Esophagus muscularis mucosa (tissue), 4 donors: Measurements from ENCODE around the gene NAT9. TPM values are rescaled to one million over a fixed set of nuclear protein-coding genes. Genes with fewer than 3 reads are reported as not detected.

ENCODE experiments used
- DNase-seq: peaks from one replicate; pipeline ENCODE4 v3.0.0-alpha.2; 2017; ENCODE audit errors: extremely low spot score
- H3K27ac ChIP-seq, 4 donors: fragments of 200-600 bp; sonication (generic); replicated peaks in 1 of 4; 1 replicate in 3 of 4; 2 replicates in 1 of 4; pipeline ENCODE4 v1.5.1; 2016 to 2019; ENCODE audit warnings: mild to moderate bottlenecking in 1 of 4
- H3K27me3 ChIP-seq, 4 donors: fragments of 200-600 bp; sonication (generic); one replicate each; pipeline versions ENCODE4 v1.5.1 to v1.6.0; 2016 to 2019
- H3K36me3 ChIP-seq, 4 donors: fragments of 200-600 bp; sonication (generic); one replicate each; pipeline ENCODE4 v1.5.1; 2016 to 2019
- H3K4me1 ChIP-seq, 4 donors: fragments of 200-600 bp; sonication (generic); one replicate each; pipeline ENCODE4 v1.5.1; 2016 to 2019
- H3K4me3 ChIP-seq, 4 donors: fragments of 200-600 bp; sonication (generic); 1 replicate in 2 of 4; 2 replicates in 2 of 4; pipeline ENCODE4 v1.5.1; 2016 to 2019; ENCODE audit warnings: mild to moderate bottlenecking in 4 of 4, moderate library complexity in 1 of 4
- H3K9me3 ChIP-seq, 4 donors: fragments of 200-600 bp; sonication (generic); 1 replicate in 3 of 4; 2 replicates in 1 of 4; pipeline ENCODE4 v1.5.1; 2016 to 2019
- EP300 ChIP-seq: sonication (generic); formaldehyde crosslinking; IDR thresholded peaks from one replicate; pipeline ENCODE4 v1.6.1; 2017; ENCODE audit warnings: antibody characterized with exemption
- POLR2A ChIP-seq: fragments of 450-650 bp; IDR thresholded peaks from one replicate; pipeline ENCODE4 v1.6.1; 2017; ENCODE audit warnings: antibody characterized with exemption, moderate library complexity, mild to moderate bottlenecking, low read depth
- POLR2AphosphoS5 ChIP-seq, 2 donors: sonication (generic); formaldehyde crosslinking; IDR thresholded peaks; one replicate each; pipeline ENCODE4 v1.6.1; 2017; ENCODE audit warnings: antibody characterized with exemption in 2 of 2
- WGBS: methylation state at CpG from one replicate; pipeline ENCODE4 v1.1.5; 2018; 5-methylcytosine and 5-hydroxymethylcytosine counted together
- intact Hi-C: fragments of 100-400 bp; cut with DNase I; formaldehyde crosslinking; loops from one replicate; pipeline ENCODE4 v1.15.1; 2023
- total RNA-seq, 4 donors: library from RNA; depleted of rRNA; stranded (reverse); fragments of >200 nt; gene quantifications; one replicate each; pipeline versions ENCODE4 v1.1.0 to v1.2.1, GENCODE V29; 2016
- TF ChIP-seq, protein P1 (sequence below), 3 experiments: fragments of 200-600 bp in 2 of 3; fragments of 450-650 bp in 1 of 3; sonication (generic) in 2 of 3; IDR thresholded peaks; one replicate each; pipeline ENCODE4 v1.5.1; 2017 to 2019; ENCODE audit warnings: antibody characterized with exemption in 3 of 3, mild to moderate bottlenecking in 2 of 3, moderate library complexity in 1 of 3

Gene NAT9
- total RNA-seq, 4 donors from 2014 or later, result 10.4 to 22.4 (median 17.7) TPM

DNA sequence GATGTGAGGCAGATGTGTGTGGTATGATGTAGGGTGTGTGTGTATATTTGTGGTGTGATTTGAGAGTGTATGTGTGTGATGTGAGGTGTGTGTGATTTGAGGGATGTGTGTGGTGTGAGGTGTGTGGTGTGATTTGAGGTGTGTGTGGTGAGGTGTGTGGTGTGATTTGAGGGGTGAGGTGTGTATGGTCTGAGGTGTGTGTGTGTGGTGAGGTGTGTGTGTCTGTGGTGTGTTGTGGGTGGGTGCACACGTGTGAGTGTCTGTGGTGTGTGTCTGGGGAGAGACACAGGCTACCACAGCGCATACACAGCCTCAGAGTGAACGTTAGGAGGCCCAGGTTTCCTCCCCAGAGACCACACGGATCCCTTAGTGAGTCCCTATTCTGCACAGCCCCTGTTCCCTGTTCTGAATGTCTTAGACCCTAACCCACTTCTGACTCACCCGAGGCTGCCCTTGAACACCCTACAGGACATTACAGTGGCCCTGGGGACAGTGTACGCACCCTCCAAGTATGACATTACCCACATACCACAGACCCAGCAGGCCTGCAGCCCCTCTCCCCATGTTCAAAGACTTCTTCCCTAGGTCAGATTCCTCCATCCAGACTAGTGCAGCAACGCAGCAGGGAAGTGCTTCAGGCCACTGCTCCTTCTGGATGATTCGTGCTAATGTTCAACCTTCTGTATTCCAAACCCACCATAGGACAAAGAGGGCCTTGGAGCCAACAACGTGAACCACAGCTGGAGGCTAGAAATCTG, 42.6 kb downstream of the NAT9 start:
- peaks cover 0 to 76% (median 25%) of the 10 kb centered on the region in 4 donors for H3K27me3 ChIP-seq
- H3K4me1 ChIP-seq, result peaks cover 14 to 26% (median 23%) of the 10 kb centered on the region in 4 donors
- no peaks in the 10 kb centered on the region for H3K9me3 ChIP-seq
- 62% methylated on average over 8 of the region's 9 CpGs for WGBS
- no peak for DNase-seq
- H3K36me3 ChIP-seq, result no peaks in the 10 kb centered on the region
- intact Hi-C loops, result no loop called here
- no peak overlapping the region for H3K4me3 ChIP-seq
- TF ChIP-seq, protein P1, sequence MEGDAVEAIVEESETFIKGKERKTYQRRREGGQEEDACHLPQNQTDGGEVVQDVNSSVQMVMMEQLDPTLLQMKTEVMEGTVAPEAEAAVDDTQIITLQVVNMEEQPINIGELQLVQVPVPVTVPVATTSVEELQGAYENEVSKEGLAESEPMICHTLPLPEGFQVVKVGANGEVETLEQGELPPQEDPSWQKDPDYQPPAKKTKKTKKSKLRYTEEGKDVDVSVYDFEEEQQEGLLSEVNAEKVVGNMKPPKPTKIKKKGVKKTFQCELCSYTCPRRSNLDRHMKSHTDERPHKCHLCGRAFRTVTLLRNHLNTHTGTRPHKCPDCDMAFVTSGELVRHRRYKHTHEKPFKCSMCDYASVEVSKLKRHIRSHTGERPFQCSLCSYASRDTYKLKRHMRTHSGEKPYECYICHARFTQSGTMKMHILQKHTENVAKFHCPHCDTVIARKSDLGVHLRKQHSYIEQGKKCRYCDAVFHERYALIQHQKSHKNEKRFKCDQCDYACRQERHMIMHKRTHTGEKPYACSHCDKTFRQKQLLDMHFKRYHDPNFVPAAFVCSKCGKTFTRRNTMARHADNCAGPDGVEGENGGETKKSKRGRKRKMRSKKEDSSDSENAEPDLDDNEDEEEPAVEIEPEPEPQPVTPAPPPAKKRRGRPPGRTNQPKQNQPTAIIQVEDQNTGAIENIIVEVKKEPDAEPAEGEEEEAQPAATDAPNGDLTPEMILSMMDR (IDR thresholded peaks at IDR 0.05), result no peak
- TF ChIP-seq EP300, result no peak
- no peak for TF ChIP-seq POLR2A
- no peak for TF ChIP-seq POLR2AphosphoS5 (IDR thresholded peaks at IDR 0.05)
- H3K27ac ChIP-seq, result no peak overlapping the region

DNA sequence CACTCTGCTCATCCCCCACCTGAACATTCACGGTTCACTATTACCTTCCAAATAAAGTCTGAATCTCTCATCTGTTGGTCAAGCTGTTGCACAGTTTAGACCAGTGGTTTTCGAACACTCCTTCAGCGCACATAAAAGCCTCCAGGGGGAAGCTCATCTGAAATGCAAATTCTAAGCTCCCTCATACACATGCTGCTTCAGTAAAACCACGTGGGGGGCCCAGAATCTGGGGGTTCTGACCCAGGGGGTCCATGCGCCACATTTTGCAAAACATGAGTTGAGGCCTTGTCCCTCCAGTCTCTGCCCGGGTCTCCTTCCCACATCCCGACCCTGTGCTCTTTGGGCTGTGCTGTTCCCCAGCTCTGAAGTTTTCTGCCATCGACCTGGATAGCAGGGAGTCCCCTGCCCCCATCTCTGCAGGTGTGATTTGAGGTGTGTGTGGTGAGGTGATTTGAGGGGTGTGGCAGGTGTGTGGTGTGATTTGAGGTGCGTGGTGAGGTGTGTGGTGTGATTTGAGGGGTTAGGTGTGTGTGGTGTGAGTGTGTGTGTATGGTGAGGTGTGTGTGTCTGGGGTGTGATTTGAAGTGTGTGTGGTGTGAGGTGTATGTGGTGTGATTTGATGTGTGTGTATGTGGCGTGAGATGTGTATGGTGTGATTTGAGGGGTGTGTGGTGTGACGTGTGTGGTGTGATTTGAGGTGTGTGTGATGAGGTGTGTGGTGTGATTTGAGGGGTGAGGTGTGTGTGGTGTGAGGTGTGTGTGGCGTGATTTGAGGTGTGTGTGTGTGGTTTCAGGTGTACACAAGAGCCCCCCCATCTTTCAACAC, 43.9 kb downstream of the NAT9 start:
- Histone ChIP-seq H3K36me3 (no peaks in the 10 kb centered on the region), H3K27me3 (peaks cover 0 to 65% (median 13%) of the 10 kb centered on the region in 4 donors), H3K4me3 (no peak overlapping the region), H3K9me3 (no peaks in the 10 kb centered on the region), H3K27ac (no peak overlapping the region), H3K4me1 (peaks cover 6 to 13% (median 11%) of the 10 kb centered on the region in 4 donors)
- DNase-seq, result no peak
- intact Hi-C loops, result no loop called here
- 76% methylated on average over 12 of the region's 12 CpGs for WGBS
- TF ChIP-seq, protein P1 (IDR thresholded peaks at IDR 0.05), result no peak
- no peak for TF ChIP-seq EP300
- TF ChIP-seq POLR2AphosphoS5 (IDR thresholded peaks at IDR 0.05), result no peak

DNA sequence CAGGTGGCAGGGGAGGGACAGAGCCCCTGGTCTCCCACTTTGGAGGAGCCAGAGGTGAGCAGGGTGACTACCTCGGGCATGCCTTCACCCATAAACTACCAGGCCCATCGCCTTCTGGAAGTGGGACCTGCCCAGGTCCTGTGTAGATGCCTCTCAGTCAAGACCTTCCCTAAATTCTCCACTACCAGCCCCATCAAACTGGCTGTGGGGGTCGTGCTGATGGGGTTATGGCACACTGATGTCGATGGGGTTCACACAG, 44.9 kb downstream of the NAT9 start:
- H3K4me3 ChIP-seq, result no peak overlapping the region
- 61% methylated on average over 2 of the region's 4 CpGs for WGBS
- H3K9me3 ChIP-seq, result no peaks in the 10 kb centered on the region
- H3K4me1 ChIP-seq, result peaks cover 0 to 3% (median 2%) of the 10 kb centered on the region in 4 donors
- no peak for TF ChIP-seq POLR2A
- H3K27me3 ChIP-seq, result peaks cover 0 to 56% (median 6%) of the 10 kb centered on the region in 4 donors
- H3K27ac ChIP-seq, result no peak overlapping the region
- DNase-seq, result no peak
- no peaks in the 10 kb centered on the region for H3K36me3 ChIP-seq
- intact Hi-C loops, result no loop called here

DNA sequence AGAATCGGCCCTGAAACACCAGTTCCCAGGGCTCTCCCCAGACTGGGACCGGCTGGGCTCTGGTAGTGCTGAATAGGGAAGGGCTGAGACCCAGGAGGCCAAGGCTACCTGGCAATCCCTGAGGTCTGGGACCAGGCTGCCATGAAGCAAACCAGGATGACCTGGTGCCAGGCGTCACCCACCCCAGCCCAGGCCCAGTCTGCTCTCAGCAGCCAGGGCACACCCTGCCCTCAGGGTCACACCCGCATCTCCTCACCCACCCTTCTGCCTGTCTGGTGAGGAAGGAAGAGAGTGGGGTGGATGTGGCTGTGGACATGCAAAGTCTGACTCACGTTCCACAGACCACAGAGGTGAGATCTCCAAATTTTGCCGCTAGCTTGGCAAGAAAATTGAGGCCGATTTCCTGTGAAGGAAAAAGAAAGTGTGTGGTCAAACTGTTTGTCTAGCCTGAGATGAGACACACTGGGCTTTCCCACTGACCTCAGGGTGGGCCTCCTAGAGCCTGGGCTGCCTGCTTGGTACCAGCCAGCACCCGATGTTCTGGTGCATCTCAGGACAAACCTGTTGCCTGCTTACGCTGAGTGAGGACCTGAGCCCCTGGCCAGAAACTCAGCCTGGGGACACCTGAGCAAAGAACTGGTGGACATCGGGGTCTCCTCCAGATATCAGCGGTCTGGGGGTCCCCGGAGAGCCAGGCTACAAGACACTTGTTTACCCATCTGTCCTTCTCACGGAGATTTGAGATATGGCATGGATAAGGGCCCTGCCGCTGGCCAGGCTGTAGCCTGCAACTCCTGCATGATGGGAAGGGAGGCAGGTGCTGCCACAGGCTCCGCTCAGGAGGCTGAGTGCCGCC, 45.4 kb downstream of the NAT9 start:
- Histone ChIP-seq H3K4me1 (no peaks in the 10 kb centered on the region), H3K27me3 (peaks cover 0 to 51% (median 6%) of the 10 kb centered on the region in 4 donors), H3K36me3 (no peaks in the 10 kb centered on the region), H3K4me3 (no peak overlapping the region), H3K9me3 (no peaks in the 10 kb centered on the region), H3K27ac (no peak overlapping the region)
- whole genome bisulfite sequencing, result 78% methylated on average over 11 of the region's 16 CpGs
- no peak for TF ChIP-seq POLR2A
- no peak for TF ChIP-seq EP300
- no peak for TF ChIP-seq POLR2AphosphoS5 (IDR thresholded peaks at IDR 0.05)
- TF ChIP-seq, protein P1 (IDR thresholded peaks at IDR 0.05), result no peak
- intact Hi-C loops, result no loop called here
- no peak for DNase-seq

DNA sequence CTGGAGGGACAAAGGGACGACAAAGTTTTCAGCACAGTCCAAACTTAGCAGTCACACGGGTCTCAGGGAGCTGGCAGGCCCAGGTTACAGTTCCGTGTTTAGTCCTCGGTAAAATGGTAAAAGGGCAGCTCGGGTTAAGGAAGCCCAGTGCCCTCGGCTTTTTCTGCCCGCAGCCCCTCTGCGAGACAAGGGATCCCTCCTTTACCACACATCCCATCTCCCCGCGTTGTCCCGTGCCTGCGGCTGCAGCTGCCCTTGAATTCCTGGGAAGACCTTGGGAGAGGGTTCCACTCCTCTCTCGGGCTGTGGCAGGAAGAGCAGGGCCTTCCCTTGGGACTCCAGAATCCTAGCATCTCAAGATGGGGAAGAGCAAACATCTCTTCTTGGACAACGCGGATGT, 46.3 kb downstream of the NAT9 start:
- TF ChIP-seq, protein P1 (IDR thresholded peaks at IDR 0.05), result no peak
- TF ChIP-seq EP300, result no peak
- Histone ChIP-seq H3K27ac (no peak overlapping the region), H3K4me1 (no peaks in the 10 kb centered on the region), H3K9me3 (no peaks in the 10 kb centered on the region), H3K36me3 (no peaks in the 10 kb centered on the region), H3K4me3 (no peak overlapping the region), H3K27me3 (peaks cover 0 to 47% (median 6%) of the 10 kb centered on the region in 4 donors)
- intact Hi-C loops, result no loop called here
- WGBS, result 86% methylated on average over 8 of the region's 15 CpGs
- DNase-seq, result no peak
